Measurements from ENCODE around the gene ERP27.

GRCh38 chr12:14880890-14881453, 57.4 kb downstream of the ERP27 start:
- TF ChIP-seq EZH2 (optimal IDR thresholded peaks at IDR 0.05; ENCODE audit: low read depth, low read length) (no peak), CTCF (IDR thresholded peaks at IDR 0.05; ENCODE audit: low read length) (no peak), EZH2phosphoT487 (IDR thresholded peaks at IDR 0.05; ENCODE audit: low read length) (no peak)

Measured in MM.1S (cell line).